Activated T-cell treated with anti-CD3 and anti-CD28 coated beads for 48 hours (primary cell): ENCODE measurements around the gene ZNF202.

Source experiments
- DNase-seq: peaks from one replicate; pipeline ENCODE4 v3.0.0-alpha.2; 2020; ENCODE audit warnings: low read depth

ZNF202 gene

GRCh38 chr11:123682696-123683410 lies 58.6 kb downstream of the ZNF202 start:
- DNase-seq = no peak

- no peak for DNase-seq
Observed at GRCh38 chr11:123681030-123681429, 60.4 kb downstream of the ZNF202 start.

GRCh38 chr11:123678246-123678645 lies 63.2 kb downstream of the ZNF202 start:
- no peak for DNase-seq

- DNase-seq = no peak
Observed at GRCh38 chr11:123677510-123677909, 64.0 kb downstream of the ZNF202 start.

GRCh38 chr11:123674297-123674696 lies 67.2 kb downstream of the ZNF202 start:
- DNase-seq = no peak
